Keratinocyte (primary cell): ENCODE results near the gene PLXNA3. TPM values are rescaled to one million over a fixed set of nuclear protein-coding genes. Genes with fewer than 3 reads are reported as not detected.

Experiments
- DNase-seq: peaks from one replicate; pipeline ENCODE4 v3.0.0-alpha.2; 2011; ENCODE audit warnings: low read depth, missing footprints, low spot score
- FAIRE-seq: peaks from 2 replicates; lab custom pipeline; 2011; peaks lifted over from hg19 to GRCh38; lab: Jason Lieb, UNC
- H2AFZ ChIP-seq: 2 replicates; pipeline ENCODE4 v1.6.0; 2012; ENCODE audit warnings: low read length, control low read depth, inconsistent platforms; ENCODE audit not compliant: control insufficient read depth
- H3K27ac ChIP-seq: 2 replicates; pipeline ENCODE4 v1.5.1; 2011; ENCODE audit warnings: low read length; ENCODE audit not compliant: control insufficient read depth, insufficient read depth
- H3K27me3 ChIP-seq: 3 replicates; pipeline ENCODE4 v1.6.0; 2011; ENCODE audit warnings: low read length; ENCODE audit not compliant: control insufficient read depth, insufficient read depth; ENCODE audit errors: extremely low read depth
- H3K36me3 ChIP-seq, 2 experiments: 2 replicates in 1 of 2; 3 replicates in 1 of 2; pipeline ENCODE4 v1.5.1; 2011; ENCODE audit warnings: low read length in 2 of 2, mild to moderate bottlenecking in 1 of 2; ENCODE audit not compliant: control insufficient read depth in 2 of 2, insufficient read depth in 2 of 2; ENCODE audit errors: extremely low read depth in 1 of 2
- H3K4me1 ChIP-seq: 3 replicates; pipeline ENCODE4 v1.5.1; 2011; ENCODE audit warnings: low read length; ENCODE audit not compliant: control insufficient read depth, insufficient read depth; ENCODE audit errors: extremely low read depth
- H3K4me2 ChIP-seq: 3 replicates; pipeline ENCODE4 v1.6.0; 2011; ENCODE audit warnings: low read depth, low read length; ENCODE audit not compliant: control insufficient read depth, insufficient read depth; ENCODE audit errors: extremely low read depth
- H3K4me3 ChIP-seq, 3 experiments: fragments of 200-600 bp in 1 of 3; sonication (generic) in 1 of 3; 2 replicates in 2 of 3; 3 replicates in 1 of 3; pipeline ENCODE4 v1.5.1; 2011 to 2016; ENCODE audit warnings: low read length in 3 of 3, mild to moderate bottlenecking in 3 of 3, control low read depth in 2 of 3, inconsistent platforms in 1 of 3, low read depth in 1 of 3, mixed read lengths in 1 of 3, mixed run types in 1 of 3, moderate library complexity in 1 of 3; ENCODE audit not compliant: control insufficient read depth in 2 of 3, insufficient read depth in 2 of 3; ENCODE audit errors: extremely low read depth in 1 of 3
- H3K79me2 ChIP-seq: 2 replicates; pipeline ENCODE4 v1.6.0; 2012; ENCODE audit warnings: low read length; ENCODE audit not compliant: control insufficient read depth, insufficient read depth
- H3K9ac ChIP-seq: 3 replicates; pipeline ENCODE4 v1.6.0; 2011; ENCODE audit warnings: low read length; ENCODE audit not compliant: control insufficient read depth, insufficient read depth; ENCODE audit errors: extremely low read depth
- H3K9me1 ChIP-seq: 3 replicates; pipeline ENCODE4 v1.6.0; 2011; ENCODE audit warnings: low read length; ENCODE audit not compliant: control insufficient read depth, insufficient read depth; ENCODE audit errors: extremely low read depth
- H3K9me3 ChIP-seq: 2 replicates; pipeline ENCODE4 v1.5.1; 2012; ENCODE audit warnings: low read depth, low read length; ENCODE audit not compliant: control insufficient read depth
- H4K20me1 ChIP-seq: 3 replicates; pipeline ENCODE4 v1.6.0; 2011; ENCODE audit warnings: low read length; ENCODE audit not compliant: control insufficient read depth, insufficient read depth; ENCODE audit errors: extremely low read depth
- EZH2 ChIP-seq: IDR thresholded peaks from one replicate; pipeline ENCODE4 v1.6.1; 2012; ENCODE audit warnings: inconsistent platforms, mild to moderate bottlenecking, low read length, moderate library complexity
- dilution Hi-C: fragments of 300-500 bp; cut with MboI; formaldehyde crosslinking; loops from one replicate; pipeline ENCODE4 v1.7.0; 2020; ENCODE audit warnings: low sequenced_read_pairs; ENCODE audit not compliant: extremely low pct_ligation_motif_present
- polyA plus RNA-seq, 5 experiments: library from polyadenylated mRNA; depleted of rRNA in 3 of 5; stranded (reverse) in 3 of 5; stranded (forward) in 1 of 5; unstranded in 1 of 5; fragments of >200 nt; gene quantifications; 1 replicate in 1 of 5; 2 replicates in 3 of 5; 3 replicates in 1 of 5; pipeline versions ENCODE4 v1.2.1 to v1.2.3, GENCODE V29; 2011 to 2012; ENCODE audit warnings: missing spikeins in 2 of 5, low read depth in 1 of 5, low replicate concordance in 1 of 5
- TF ChIP-seq, protein P1 (sequence below), 3 experiments: IDR thresholded peaks in 1 of 3; conservative IDR thresholded peaks in 1 of 3; optimal IDR thresholded peaks in 1 of 3; 2 replicates in 2 of 3; 3 replicates in 1 of 3; pipeline versions ENCODE3 to v1.5.1; 2011; ENCODE audit warnings: low read length in 3 of 3, mild to moderate bottlenecking in 3 of 3, moderate library complexity in 2 of 3, control low read depth in 1 of 3, inconsistent platforms in 1 of 3; ENCODE audit not compliant: insufficient read depth in 2 of 3; ENCODE audit errors: extremely low read depth in 1 of 3

PLXNA3 gene
- polyA plus RNA-seq, 1 donor (not counting 4 experiments of a cell fraction or from before 2014, with no cell fraction given) = 7.6 TPM

DNA sequence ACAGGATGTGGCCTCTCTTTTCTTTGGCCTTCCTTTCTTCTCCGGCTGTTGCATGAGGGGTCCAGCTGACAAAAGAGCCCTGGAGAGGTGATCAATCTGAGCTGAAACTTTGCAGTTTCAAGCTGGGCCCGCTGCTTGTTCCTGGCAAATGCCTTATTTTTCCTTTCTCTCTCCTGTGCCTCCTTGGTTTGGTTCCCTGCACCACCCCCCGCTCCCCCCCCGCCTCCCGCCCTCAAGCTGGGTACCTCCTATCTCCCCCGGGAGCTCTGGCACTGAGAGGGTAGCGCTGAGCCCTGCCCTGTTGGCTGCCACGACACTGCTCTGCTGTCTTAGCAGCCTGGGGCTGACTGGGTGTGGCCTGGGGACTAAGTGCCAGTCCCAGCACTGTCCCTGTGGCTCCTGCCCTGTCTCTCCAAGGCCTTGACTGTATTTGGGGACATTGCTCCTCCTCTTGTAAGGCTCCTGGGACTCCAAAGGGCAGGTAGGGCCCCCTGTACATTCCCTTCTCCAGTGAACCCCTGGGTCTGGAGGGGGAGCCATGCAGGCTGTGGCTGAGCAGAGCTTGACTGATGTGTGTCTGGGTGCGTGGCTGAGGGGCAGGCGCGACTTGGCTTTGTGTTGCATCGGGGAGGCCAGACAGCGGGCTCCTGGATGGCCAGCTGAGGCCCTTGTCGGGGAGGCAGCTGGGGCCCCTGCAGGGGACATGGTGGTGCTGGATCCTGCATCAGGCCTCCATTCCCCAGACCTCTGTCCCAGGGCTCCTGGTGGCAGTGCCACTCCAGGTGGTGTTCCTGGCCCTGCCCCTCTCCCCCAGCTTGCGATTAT is 1.1 kb downstream of the PLXNA3 start:
- TF ChIP-seq, protein P1, sequence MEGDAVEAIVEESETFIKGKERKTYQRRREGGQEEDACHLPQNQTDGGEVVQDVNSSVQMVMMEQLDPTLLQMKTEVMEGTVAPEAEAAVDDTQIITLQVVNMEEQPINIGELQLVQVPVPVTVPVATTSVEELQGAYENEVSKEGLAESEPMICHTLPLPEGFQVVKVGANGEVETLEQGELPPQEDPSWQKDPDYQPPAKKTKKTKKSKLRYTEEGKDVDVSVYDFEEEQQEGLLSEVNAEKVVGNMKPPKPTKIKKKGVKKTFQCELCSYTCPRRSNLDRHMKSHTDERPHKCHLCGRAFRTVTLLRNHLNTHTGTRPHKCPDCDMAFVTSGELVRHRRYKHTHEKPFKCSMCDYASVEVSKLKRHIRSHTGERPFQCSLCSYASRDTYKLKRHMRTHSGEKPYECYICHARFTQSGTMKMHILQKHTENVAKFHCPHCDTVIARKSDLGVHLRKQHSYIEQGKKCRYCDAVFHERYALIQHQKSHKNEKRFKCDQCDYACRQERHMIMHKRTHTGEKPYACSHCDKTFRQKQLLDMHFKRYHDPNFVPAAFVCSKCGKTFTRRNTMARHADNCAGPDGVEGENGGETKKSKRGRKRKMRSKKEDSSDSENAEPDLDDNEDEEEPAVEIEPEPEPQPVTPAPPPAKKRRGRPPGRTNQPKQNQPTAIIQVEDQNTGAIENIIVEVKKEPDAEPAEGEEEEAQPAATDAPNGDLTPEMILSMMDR (optimal IDR thresholded peaks at IDR 0.05 in 1 of 3, IDR thresholded peaks at IDR 0.05 in 1 of 3, conservative IDR thresholded peaks at IDR 0.05 in 1 of 3; ENCODE audit: extremely low read depth in 1 of 3, insufficient read depth in 2 of 3, low read length in 3 of 3) = no peak
- no peak for TF ChIP-seq EZH2
- DNase-seq (no peak), FAIRE-seq (no peak)

DNA sequence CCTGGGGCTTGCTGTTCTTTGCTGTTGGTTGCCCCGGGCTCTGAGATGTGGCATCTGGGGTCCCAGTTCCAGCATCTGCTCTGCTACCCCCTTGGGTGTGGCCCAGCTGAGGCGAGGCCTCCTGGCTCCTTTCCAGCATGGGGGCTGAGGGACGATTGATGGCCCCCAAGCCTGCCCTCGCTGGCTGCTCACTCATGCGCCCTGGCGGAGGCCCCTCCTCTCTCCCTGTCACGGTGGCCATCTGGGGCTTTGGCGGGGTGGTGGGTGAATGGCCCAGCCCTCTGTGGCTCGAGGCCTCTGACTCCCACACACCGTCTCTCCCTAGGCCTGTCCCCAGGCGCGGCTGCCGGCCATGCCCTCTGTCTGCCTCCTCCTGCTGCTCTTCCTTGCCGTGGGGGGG is 1.8 kb downstream of the PLXNA3 start:
- no peaks in the 10 kb centered on the region for H3K27me3 ChIP-seq
- H3K79me2 ChIP-seq = peaks cover 8% of the 10 kb centered on the region
- peaks cover 0 to 3% of the 10 kb centered on the region in 2 experiments for H3K36me3 ChIP-seq
- DNase-seq = no peak
- FAIRE-seq = no peak
- H2AFZ ChIP-seq = no peak overlapping the region
- TF ChIP-seq, protein P1 (optimal IDR thresholded peaks at IDR 0.05 in 1 of 3, IDR thresholded peaks at IDR 0.05 in 1 of 3, conservative IDR thresholded peaks at IDR 0.05 in 1 of 3; ENCODE audit: extremely low read depth in 1 of 3, insufficient read depth in 2 of 3, low read length in 3 of 3) = no peak
- no peak for TF ChIP-seq EZH2
- peak overlapping the region in 1 of 3 experiments; percentile 48 for H3K4me3 ChIP-seq
- H4K20me1 ChIP-seq = no peaks in the 10 kb centered on the region
- H3K9me1 ChIP-seq = no peaks in the 10 kb centered on the region
- H3K4me1 ChIP-seq = peaks cover 4% of the 10 kb centered on the region
- no peak overlapping the region for H3K9ac ChIP-seq
- H3K4me2 ChIP-seq = peak overlapping the region; percentile 66
- no peak overlapping the region for H3K27ac ChIP-seq
- H3K9me3 ChIP-seq = no peaks in the 10 kb centered on the region
- dilution Hi-C loops = no loop called here

More for the DNA sequence above, 1.1 kb downstream of the PLXNA3 start:
- peaks cover 8% of the 10 kb centered on the region for H3K79me2 ChIP-seq
- dilution Hi-C loops = no loop called here
- no peaks in the 10 kb centered on the region for H3K27me3 ChIP-seq
- H3K4me2 ChIP-seq = peak overlapping the region; percentile 66
- no peak overlapping the region for H3K27ac ChIP-seq
- peaks cover 4% of the 10 kb centered on the region for H3K4me1 ChIP-seq
- H3K9me3 ChIP-seq = no peaks in the 10 kb centered on the region
- H2AFZ ChIP-seq = no peak overlapping the region
- peaks cover 0 to 3% of the 10 kb centered on the region in 2 experiments for H3K36me3 ChIP-seq
- H3K4me3 ChIP-seq = peak overlapping the region; percentile 48 to 62 (median 51)
- H3K9ac ChIP-seq = peak overlapping the region; percentile 41
- no peaks in the 10 kb centered on the region for H3K9me1 ChIP-seq
- H4K20me1 ChIP-seq = no peaks in the 10 kb centered on the region
